Measurements from ENCODE around the gene RABGEF1.
"Not testable (repeated sequence)": the region's sequence is repeated elsewhere in the genome, so short reads cannot be mapped to it uniquely, and the experiment has no call there.

The RABGEF1 gene

DNA sequence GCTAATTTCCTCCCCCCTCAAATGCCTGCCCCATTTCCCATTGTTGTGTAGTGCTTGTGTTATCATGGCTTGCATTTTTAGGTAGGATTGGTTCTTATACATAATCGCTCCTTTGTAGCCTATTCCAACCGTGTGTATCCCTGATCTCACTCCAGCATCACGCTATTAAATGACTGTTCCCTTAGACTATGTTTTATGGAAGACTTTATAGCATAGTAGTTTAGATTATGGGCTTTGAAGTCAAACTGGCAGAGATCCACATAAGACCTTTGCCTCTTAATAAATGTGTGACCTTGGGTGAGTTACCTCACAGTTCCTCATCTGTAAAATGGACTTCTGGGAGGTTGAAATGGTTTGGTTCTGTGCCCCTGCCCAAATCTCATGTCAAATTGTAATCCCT, 5.4 kb upstream of the RABGEF1 start:
- no peak for DNase-seq (ENCODE audit: low read depth, low spot score)

GRCh38 chr7:66735850-66736249, 4.7 kb upstream of the RABGEF1 start:
- DNase-seq (ENCODE audit: low read depth, low spot score), result no peak

DNA sequence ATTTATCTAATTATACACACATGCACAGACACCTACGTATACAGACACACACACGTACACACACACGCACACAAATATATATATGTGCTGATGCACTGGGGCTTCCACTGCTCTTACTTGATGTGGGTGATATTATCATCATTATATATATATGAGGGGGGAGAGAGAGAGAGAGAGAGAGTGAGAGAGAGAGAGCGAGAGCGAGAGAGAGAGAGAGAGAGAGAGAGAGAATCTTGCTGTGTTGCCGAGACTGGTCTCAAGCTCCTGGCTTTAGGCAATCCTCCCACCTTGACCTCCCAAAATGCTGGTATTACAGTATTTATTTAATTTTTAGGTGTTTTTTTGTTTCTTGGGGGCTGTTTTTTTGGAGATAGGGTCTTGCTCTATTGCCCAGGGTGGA, 3.6 kb upstream of the RABGEF1 start:
- DNase-seq (ENCODE audit: low read depth, low spot score), result no peak

DNA sequence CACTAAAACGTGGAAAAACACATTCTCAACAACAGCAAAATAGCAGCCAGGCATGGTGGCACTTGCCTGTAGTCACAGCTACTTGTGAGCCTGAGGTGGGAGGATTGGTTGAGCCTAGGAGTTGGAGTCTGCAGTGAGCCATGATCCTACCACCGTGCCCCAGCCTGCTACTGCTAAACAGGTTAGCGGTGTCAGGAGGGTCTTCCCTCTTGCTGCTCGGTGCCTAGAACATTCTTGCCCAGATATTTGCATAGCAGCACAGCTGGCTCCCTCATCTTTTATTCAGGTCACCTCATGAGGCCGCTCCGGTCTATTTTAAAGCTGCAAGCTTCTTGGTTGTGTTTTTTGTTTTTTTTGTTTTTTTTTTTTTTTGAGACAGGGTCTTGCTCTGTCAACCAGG, 2.9 kb upstream of the RABGEF1 start:
- DNase-seq (ENCODE audit: low read depth, low spot score), result no peak

GRCh38 chr7:66739477-66739876, 1.1 kb upstream of the RABGEF1 start:
- DNase-seq (ENCODE audit: low read depth, low spot score), result no peak

DNA sequence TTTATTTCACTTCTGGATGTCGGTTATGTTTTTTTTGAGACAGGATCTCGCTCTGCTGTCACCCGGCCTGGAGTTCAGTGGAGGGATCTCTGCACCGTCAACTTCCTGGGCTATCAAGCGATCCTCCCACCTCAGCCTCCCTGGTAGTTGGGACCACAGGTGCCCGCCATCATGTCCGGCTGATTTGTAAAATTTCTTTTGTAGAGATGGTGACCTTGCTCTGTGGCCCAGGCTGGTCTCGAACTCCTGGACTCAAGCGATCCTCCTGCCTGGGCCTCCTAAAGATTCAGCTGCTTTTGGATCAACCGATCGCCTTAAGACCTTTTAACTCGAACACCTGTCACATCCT, 606 bp upstream of the RABGEF1 start:
- no peak for DNase-seq (ENCODE audit: low read depth, low spot score)

- not testable (repeated sequence) for DNase-seq (ENCODE audit: low read depth, low spot score)
These were observed 612 bp downstream of the RABGEF1 start for GRCh38 chr7:66740980-66741709.

DNA sequence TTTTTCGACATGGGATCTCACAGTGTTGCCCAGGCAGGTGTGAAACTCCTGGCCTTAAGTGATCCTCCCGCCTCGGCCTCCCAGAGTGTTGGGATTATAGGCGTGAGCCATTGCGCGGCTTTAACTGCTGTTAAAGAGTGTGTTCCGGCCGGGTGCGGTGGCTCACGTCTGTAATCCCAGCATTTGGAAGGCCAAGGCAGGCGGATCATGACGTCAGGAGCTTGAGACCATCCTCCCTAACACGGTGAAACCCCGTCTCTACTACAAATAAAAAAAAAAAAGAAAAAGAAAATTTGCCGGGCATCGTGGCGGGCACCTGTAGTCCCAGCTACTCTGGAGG, 1.1 kb downstream of the RABGEF1 start:
- no peak for DNase-seq (ENCODE audit: low read depth, low spot score)

- DNase-seq (ENCODE audit: low read depth, low spot score), result not testable (repeated sequence)
These were observed 1.8 kb downstream of the RABGEF1 start for GRCh38 chr7:66742298-66742697.

DNA sequence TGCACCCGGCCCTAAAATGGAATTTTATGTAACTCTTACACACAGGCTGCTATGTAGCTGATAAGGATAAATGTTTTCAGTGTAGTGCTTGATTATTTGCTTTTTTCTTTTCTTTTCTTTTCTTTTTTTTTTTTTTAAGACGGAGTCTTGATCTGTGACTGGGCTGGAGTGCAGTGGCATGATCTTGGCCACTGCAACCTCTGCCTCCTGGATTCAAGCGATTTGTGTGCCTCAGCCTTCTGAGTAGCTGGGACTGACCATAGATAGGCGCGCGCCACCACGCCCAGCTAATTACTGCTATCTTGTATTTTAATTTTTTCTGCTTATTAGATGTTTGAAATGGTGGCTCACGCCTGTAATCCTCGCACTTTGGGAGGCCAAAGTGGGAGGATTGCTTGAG, 3.4 kb downstream of the RABGEF1 start:
- no peak for DNase-seq (ENCODE audit: low read depth, low spot score)

DNA sequence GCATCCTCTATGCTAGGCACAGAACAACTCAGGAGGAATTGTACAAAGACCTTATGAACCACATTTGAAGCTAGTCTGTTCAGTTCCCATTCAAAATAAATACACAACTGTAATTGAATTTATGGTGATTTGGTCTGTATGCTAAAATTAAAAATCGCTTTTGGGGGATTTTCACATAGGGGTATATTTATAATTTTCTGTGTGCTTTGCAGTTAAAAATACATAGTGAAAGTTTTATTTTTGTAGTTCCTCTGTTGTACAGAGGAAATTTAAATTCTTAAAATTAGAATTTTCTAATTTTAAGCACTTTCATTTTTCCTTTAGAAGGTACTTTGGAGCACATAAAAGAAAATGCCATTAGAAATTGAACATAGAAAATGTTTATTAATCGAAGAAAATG, 6.9 kb downstream of the RABGEF1 start:
- no peak for DNase-seq (ENCODE audit: low read depth, low spot score)

DNA sequence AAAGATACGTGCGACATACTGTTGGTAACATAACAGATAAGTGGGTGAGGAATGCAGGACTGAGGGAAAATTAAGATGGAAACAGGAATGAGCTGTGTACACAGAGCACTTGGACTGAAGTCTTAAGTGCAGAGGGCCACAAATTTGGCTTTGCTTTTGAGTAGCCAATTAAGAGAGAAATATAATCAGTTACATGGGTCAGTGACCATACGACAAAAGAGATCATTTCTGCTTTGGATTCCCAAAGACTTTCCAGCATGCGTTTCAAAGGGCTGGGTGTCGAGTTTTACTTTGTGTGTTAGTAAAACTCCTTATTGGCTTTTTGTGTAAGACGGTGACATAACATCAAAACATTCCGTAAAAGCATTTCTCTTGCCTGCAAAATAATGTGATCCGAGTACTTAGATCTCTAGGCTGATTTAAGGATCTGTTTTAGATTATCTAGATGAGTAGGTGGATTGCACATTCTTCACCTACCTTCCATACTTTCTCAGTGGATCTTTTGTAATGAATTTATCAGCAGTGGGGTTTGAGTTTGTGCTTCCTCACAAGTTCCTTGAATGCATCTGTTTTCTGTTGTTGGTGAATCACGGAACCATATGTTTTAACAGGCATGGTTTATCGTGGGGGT, 7.5 kb downstream of the RABGEF1 start:
- DNase-seq (ENCODE audit: low read depth, low spot score), result no peak

DNA sequence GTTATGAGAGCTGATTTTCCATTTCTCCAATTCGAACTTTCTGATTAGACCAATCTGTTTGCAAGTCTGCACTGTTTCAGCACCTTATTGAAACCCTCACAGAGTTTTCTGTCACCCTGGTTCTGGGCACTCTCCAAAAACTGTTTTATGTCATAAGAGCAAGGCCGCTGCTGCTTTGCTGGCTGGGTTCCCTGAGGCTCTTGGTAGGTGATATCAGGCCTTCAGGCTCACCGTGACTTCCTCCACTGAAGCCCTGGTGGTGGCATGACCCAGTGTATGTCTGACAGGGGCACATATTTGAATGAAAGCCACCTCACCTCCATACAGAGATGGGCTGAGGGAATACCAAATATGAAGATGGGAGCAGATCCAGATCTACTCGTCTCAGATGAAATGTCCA, 8.3 kb downstream of the RABGEF1 start:
- DNase-seq (ENCODE audit: low read depth, low spot score), result no peak

GRCh38 chr7:66751945-66752344, 11.4 kb downstream of the RABGEF1 start:
- no peak for DNase-seq (ENCODE audit: low read depth, low spot score)

- DNase-seq (ENCODE audit: low read depth, low spot score), result no peak
These were observed 14.0 kb downstream of the RABGEF1 start for GRCh38 chr7:66754541-66754940.

- DNase-seq (ENCODE audit: low read depth, low spot score), result not testable (repeated sequence)
These were observed 14.5 kb downstream of the RABGEF1 start for GRCh38 chr7:66755059-66755458.

- not testable (repeated sequence) for DNase-seq (ENCODE audit: low read depth, low spot score)
These were observed 15.7 kb downstream of the RABGEF1 start for GRCh38 chr7:66756227-66756626.

DNA sequence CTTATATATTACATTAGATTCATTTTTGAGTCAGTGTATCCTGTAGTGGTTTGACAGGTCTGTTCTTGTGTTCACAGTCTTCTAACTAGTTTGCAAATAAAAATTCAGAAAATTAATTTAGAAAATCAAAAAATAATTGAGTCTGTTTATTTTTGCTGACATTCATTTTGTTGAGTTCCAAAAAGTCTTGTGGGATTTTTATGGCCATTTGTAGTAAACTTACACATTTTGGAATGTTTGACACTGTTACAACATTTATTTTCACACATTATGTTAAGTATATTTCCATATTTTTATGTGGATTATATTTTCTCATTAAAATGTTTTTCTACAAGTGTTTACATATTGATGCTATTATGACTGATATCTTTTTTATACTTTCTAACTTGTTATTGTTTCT, 16.4 kb downstream of the RABGEF1 start:
- DNase-seq (ENCODE audit: low read depth, low spot score), result no peak

DNA sequence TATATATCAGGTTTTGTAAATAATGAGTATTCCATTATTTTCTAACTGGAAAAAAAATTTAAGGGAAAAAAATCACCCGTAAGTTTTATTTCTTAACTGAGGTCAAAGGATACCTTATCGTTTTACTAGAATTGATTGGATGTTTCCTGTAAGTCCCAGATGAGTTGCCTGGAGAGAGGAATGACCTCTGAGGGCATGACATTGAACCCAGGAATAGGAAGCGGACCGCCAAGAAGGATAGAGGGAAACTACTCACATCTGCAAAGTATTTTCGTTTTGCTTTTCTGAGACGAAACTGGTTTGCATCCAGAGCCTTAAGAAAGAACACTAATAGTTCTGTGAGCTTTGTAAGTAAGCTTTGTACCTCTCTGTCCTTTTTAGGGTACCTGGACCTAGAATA, 17.4 kb downstream of the RABGEF1 start:
- DNase-seq (ENCODE audit: low read depth, low spot score), result no peak

GRCh38 chr7:66758950-66759628, 18.6 kb downstream of the RABGEF1 start:
- no peak for DNase-seq (ENCODE audit: low read depth, low spot score)

- not testable (repeated sequence) for DNase-seq (ENCODE audit: low read depth, low spot score)
These were observed 22.6 kb downstream of the RABGEF1 start for GRCh38 chr7:66763183-66763582.

- DNase-seq (ENCODE audit: low read depth, low spot score), result not testable (repeated sequence)
These were observed 23.3 kb downstream of the RABGEF1 start for GRCh38 chr7:66763633-66764355.

Data from activated naive CD8-positive, alpha-beta T cell treated with anti-CD3 and anti-CD28 coated beads, Interleukin-2, amount 50 U/mL, for 16 hours (primary cell).